22Rv1 (cell line): ENCODE data around the gene TCF7L2.

Experiments used
- H3K27ac ChIP-seq: fragments of 450-650 bp; 2 replicates; pipeline ENCODE4 v1.5.1; 2017
- ZFX ChIP-seq: fragments of 450-650 bp; IDR thresholded peaks from 2 replicates; pipeline ENCODE4 v1.6.1; 2017; ENCODE audit warnings: antibody characterized with exemption, borderline replicate concordance
- TF ChIP-seq, protein P1 (sequence below): fragments of 450-650 bp; IDR thresholded peaks from 2 replicates; pipeline ENCODE4 v1.5.1; 2017; ENCODE audit warnings: mild to moderate bottlenecking

The TCF7L2 gene

DNA sequence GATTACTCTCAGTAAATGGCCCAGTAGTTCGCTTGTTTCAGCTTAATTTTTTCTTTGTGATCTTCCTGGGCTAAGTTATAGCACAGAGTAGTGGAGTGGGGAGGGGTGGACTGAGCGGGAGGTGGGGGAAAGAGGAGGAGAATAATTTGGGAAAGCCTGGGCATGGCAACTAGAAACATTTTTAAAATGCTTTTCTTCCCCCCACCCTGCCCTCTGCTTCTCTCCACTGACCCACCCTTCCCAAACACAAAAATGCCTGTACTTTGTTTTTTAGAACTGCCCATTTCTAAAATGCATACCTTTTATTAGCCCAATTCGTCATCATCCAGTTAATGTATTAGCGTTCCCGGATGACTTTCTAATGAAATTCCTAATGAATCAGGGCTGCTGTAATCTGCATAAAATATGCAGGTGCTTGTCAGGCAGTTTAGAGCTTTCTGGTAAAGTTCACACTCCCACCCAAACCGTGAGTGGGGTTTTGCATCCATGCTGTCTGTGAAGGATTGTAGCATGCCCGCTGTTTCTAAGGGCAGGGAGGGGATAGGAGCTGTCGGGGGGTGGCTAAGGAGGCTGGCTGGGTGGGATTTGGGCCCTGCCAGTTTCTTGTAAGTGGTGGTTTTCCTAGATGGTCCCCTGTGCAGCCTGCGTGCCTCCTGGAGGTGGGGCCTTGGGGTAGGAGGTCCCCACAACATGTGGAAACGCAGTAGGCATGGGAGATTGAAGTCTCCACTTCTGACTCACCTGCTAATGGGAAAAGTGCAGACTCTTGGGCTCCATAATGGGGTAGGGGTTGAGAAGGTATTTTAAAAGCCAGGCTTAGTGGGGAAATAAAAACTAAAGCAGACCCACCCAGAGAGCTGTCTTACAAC lies 190.3 kb downstream of the TCF7L2 start:
- H3K27ac ChIP-seq = no peak overlapping the region
- TF ChIP-seq, protein P1, sequence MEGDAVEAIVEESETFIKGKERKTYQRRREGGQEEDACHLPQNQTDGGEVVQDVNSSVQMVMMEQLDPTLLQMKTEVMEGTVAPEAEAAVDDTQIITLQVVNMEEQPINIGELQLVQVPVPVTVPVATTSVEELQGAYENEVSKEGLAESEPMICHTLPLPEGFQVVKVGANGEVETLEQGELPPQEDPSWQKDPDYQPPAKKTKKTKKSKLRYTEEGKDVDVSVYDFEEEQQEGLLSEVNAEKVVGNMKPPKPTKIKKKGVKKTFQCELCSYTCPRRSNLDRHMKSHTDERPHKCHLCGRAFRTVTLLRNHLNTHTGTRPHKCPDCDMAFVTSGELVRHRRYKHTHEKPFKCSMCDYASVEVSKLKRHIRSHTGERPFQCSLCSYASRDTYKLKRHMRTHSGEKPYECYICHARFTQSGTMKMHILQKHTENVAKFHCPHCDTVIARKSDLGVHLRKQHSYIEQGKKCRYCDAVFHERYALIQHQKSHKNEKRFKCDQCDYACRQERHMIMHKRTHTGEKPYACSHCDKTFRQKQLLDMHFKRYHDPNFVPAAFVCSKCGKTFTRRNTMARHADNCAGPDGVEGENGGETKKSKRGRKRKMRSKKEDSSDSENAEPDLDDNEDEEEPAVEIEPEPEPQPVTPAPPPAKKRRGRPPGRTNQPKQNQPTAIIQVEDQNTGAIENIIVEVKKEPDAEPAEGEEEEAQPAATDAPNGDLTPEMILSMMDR = no peak
- no peak for TF ChIP-seq ZFX

DNA sequence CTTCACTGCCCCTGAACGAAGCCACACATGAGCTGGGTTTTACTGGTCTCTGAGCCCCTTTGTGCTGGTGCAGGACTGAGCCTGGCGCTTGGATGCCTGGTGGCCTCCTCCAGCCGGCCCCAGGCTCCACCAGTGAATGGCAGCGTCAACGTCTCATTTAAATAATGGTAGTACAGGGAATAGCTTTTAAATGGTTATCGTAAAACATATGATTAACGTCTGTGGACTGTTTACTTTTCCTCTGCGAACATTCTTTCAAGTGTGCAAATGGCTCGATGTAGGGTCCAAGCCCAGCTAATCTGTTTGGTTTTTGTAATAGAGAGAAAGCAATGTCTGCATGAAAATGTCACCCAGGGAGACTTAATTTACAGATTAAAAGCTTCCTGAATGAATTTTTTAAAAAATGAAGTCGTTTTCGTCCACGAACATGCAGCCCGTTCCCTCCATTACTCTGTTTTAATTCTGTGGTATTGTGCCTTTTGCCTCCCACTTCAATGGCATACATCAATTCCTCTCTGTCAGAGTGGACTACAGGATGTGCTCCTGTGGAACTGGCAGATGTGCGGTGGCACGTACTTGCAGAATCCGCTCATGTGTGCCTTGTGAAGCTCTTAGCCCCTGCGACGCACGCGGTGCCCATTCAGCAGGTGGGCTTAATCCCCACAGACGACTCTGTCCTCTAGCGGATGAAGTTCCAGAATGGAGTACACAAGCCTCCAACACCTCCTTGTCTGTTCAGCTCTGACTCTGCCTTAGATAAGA lies 192.7 kb downstream of the TCF7L2 start:
- no peak overlapping the region for H3K27ac ChIP-seq
- TF ChIP-seq ZFX = no peak
- TF ChIP-seq, protein P1 = no peak

DNA sequence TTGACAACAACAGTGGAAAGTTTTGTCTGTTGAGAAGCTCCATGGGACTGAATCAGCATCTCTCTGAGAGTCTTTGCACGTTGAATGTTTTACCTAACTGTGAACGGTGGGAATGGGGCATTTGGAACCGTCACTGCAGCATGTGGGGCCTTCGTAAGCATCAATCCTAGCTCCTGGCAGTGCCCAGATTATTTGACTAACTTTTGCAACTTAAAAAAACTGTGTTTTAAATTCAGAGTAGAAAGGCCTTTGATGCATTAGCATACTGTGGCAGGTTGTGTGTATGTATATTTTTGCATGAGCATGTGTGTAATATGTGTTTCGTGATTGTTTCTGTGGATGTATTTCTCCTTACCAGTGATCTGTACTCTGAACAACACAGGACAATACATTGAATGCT lies 194.5 kb downstream of the TCF7L2 start:
- no peak for TF ChIP-seq ZFX
- TF ChIP-seq, protein P1 = no peak
- no peak overlapping the region for H3K27ac ChIP-seq

DNA sequence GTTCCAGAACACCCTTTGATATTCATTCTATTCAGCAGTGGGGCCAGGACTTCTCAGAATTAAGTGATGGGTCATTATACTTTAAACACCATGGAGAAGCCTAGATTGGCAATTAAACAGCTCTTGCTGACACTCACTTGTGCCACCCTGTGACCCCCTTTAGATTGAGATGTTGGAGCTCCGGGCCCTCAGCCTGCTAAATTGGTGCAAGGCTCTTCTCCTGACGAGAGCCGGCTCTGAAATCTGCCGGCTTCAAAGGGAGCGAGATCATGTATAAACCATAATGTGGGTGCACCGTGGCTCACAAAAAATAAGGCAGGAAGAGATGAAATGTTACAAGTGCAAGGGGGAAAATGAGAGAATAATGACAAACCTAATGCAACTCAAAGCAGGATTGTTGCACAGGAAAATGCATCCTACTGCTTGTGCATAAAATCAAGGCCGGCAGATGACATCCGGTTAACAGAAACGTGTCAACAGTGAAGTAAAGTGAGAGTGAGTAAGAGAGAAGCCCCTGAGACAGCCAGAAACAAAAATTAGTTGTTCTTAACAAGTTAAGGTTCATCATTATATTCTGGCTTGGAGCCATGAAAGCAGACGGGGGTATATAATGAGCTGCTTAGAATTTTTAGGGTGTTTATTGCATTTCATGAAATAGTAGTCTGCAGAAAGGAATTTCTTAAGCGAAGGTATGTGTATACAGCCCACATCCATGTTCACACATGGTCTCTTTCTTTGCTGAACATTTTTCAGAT lies 198.2 kb downstream of the TCF7L2 start:
- TF ChIP-seq, protein P1 = no peak
- TF ChIP-seq ZFX = no peak
- H3K27ac ChIP-seq = no peak overlapping the region

DNA sequence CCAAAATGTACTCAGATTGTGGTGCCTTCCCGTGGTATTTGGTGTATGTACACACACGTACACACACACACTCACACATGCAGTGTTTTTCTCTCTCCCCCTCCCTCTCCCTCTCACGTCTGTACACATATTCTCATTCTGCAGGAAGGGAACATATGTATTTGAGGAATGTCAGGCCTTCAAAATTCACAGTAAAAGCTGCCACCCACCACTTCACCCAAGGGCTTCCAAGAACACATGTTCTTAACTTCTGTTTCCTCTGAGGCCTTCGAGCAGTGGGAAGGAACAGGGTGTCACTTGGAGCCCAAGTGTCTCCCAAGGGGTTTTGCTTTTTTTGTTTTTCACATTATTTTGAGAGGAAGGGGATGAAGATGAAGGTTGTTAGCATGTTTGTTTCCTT lies 198.9 kb downstream of the TCF7L2 start:
- TF ChIP-seq ZFX = no peak
- TF ChIP-seq, protein P1 = no peak
- H3K27ac ChIP-seq = no peak overlapping the region

DNA sequence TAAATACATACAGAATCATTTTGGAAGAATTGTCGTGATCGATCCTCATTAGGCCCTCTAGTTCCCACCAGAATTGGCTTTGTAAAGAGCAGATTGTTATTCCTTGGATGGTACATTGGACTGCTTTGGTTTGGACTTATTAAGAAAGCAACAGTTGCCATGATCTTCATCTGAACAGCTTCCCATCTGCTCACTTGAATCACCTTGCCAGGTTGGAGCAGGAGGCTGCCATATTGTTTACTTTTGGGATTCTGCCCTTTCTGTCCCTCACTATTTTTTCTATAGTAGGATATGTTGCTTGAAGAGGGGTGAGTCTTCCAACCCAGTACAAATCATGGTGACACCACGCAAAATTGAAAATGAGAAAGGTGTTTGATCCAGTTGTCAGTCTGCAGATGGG lies 199.6 kb downstream of the TCF7L2 start:
- H3K27ac ChIP-seq = no peak overlapping the region
- no peak for TF ChIP-seq ZFX
- TF ChIP-seq, protein P1 = no peak
